Sigmoid colon (tissue), 7 donors: Measurements from ENCODE around the gene PSD4. TPM values are rescaled to one million over a fixed set of nuclear protein-coding genes. Genes with fewer than 3 reads are reported as not detected.

Source experiments
- DNase-seq: peaks from one replicate; pipeline ENCODE4 v3.0.0-alpha.2; 2019
- H3K27ac ChIP-seq, 4 donors: fragments of 200-600 bp; sonication (generic); one replicate each; pipeline ENCODE4 v1.5.1; 2016 to 2019; ENCODE audit warnings: mild to moderate bottlenecking in 1 of 4
- H3K27me3 ChIP-seq, 3 donors: fragments of 200-600 bp; sonication (generic); one replicate each; pipeline ENCODE4 v1.5.1; 2019; ENCODE audit warnings: mild to moderate bottlenecking in 1 of 3
- H3K36me3 ChIP-seq, 4 donors: fragments of 200-600 bp; sonication (generic); one replicate each; pipeline ENCODE4 v1.5.1; 2016 to 2019
- H3K4me1 ChIP-seq, 4 donors: fragments of 200-600 bp; sonication (generic); one replicate each; pipeline ENCODE4 v1.5.1; 2017 to 2019
- H3K4me3 ChIP-seq, 4 donors: fragments of 200-600 bp; sonication (generic); one replicate each; pipeline ENCODE4 v1.5.1; 2017 to 2019; ENCODE audit warnings: mild to moderate bottlenecking in 2 of 4, moderate library complexity in 1 of 4
- H3K9me3 ChIP-seq, 4 donors: fragments of 200-600 bp in 3 of 4; sonication (generic) in 3 of 4; one replicate each; pipeline versions ENCODE4 v1.5.1 to v1.6.1; 2013 to 2019
- EP300 ChIP-seq, 4 donors: sonication (generic); formaldehyde crosslinking; IDR thresholded peaks; one replicate each; pipeline ENCODE4 v1.6.1; 2017; ENCODE audit warnings: antibody characterized with exemption in 4 of 4
- POLR2A ChIP-seq, 2 donors: fragments of 450-650 bp; IDR thresholded peaks; one replicate each; pipeline ENCODE4 v1.6.1; 2016; ENCODE audit warnings: antibody characterized with exemption in 2 of 2, mild to moderate bottlenecking in 2 of 2, moderate library complexity in 2 of 2
- POLR2AphosphoS5 ChIP-seq, 4 donors: sonication (generic); formaldehyde crosslinking; IDR thresholded peaks; one replicate each; pipeline ENCODE4 v1.6.1; 2017; ENCODE audit warnings: antibody characterized with exemption in 4 of 4
- WGBS, 2 donors: extraction: QIAGEN DNeasy Blood & Tissue Kit; methylation state at CpG; one replicate each; pipeline ENCODE4 v1.1.7; 2013; 5-methylcytosine and 5-hydroxymethylcytosine counted together
- intact Hi-C: fragments of 100-400 bp; cut with DNase I; formaldehyde crosslinking; loops from one replicate; pipeline ENCODE4 v1.15.1; 2023
- polyA plus RNA-seq, 3 donors: library from polyadenylated mRNA; stranded (reverse); fragments of 200-250 nt; gene quantifications; one replicate each; pipeline ENCODE4 v1.2.3, GENCODE V29; 2013
- total RNA-seq, 4 donors: library from RNA; depleted of rRNA; stranded (reverse); fragments of >200 nt; gene quantifications; one replicate each; pipeline ENCODE4 v1.1.0, GENCODE V29; 2016
- TF ChIP-seq, protein P1 (sequence below), 4 experiments: fragments of 450-650 bp in 3 of 4; fragments of 200-600 bp in 1 of 4; IDR thresholded peaks; one replicate each; pipeline ENCODE4 v1.5.1; 2016 to 2019; ENCODE audit warnings: antibody characterized with exemption in 4 of 4, mild to moderate bottlenecking in 3 of 4, moderate library complexity in 2 of 4
- donor health status: healthy with polysubstance abuse.
- donor health status: Bipolar disorder and iron deficiency.
- donor health status: healthy.

PSD4 gene
- total and polyA plus RNA-seq, 7 donors: 1.4 to 51.6 (median 6.6) TPM

DNA sequence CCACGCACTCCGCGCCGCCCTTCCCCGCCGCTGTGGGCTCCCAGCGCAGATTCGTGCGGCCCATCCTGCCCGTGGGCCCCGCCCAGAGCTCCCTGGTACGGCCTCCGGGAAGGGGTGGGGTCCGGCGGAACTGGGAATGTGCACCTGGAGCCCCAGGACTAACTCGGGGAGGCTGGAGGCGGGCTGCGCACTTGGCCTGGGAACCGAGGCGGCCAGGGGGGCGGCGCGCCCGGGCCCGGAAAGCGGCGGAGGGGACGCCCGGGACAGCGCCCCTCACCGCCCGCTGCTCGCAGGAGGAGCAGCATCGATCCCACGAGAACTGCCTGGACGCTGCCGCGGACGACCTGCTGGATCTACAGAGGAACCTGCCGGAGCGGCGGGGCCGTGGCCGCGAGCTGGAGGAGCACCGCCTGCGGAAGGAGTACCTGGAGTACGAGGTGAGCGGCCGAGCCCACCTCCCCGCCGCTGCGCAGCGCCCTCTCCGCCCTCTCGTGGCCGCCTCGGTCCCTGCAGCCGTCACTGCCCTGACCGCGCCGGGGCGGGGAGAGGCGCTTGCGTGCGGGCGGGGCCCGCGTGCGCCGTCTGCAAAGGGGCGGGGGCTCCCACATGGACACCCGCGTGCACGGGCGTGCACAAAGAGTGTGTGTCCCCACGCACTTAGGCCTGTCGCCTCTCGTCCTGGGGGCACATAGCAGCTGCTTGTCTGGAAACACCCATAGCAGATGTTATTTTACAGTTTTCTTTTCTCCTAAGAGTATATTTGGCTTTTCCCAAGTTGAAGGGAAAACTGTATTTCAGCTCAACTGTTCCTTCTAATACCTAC, 25.2 kb downstream of the PSD4 start:
- Histone ChIP-seq H3K36me3 (no peaks in the 10 kb centered on the region), H3K27me3 (no peaks in the 10 kb centered on the region), H3K4me1 (peaks cover 0 to 11% (median 6%) of the 10 kb centered on the region in 4 donors), H3K27ac (peak overlapping the region; percentile 11 to 71 (median 54)), H3K4me3 (peak overlapping the region; percentile 43 to 63 (median 61)), H3K9me3 (no peaks in the 10 kb centered on the region)
- peak; percentile 80 for DNase-seq
- intact Hi-C loops: no loop called here
- WGBS, 2 donors: 3 to 17% methylated on average over 79 of the region's 79 CpGs
- TF ChIP-seq POLR2A (IDR thresholded peaks at IDR 0.05) (no peak), POLR2AphosphoS5 (IDR thresholded peaks at IDR 0.05) (peak in 2 of 4 donors; percentile 33 to 44), EP300 (IDR thresholded peaks at IDR 0.05) (no peak)
- TF ChIP-seq, protein P1, sequence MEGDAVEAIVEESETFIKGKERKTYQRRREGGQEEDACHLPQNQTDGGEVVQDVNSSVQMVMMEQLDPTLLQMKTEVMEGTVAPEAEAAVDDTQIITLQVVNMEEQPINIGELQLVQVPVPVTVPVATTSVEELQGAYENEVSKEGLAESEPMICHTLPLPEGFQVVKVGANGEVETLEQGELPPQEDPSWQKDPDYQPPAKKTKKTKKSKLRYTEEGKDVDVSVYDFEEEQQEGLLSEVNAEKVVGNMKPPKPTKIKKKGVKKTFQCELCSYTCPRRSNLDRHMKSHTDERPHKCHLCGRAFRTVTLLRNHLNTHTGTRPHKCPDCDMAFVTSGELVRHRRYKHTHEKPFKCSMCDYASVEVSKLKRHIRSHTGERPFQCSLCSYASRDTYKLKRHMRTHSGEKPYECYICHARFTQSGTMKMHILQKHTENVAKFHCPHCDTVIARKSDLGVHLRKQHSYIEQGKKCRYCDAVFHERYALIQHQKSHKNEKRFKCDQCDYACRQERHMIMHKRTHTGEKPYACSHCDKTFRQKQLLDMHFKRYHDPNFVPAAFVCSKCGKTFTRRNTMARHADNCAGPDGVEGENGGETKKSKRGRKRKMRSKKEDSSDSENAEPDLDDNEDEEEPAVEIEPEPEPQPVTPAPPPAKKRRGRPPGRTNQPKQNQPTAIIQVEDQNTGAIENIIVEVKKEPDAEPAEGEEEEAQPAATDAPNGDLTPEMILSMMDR (IDR thresholded peaks at IDR 0.05): peak; percentile 35 to 89 (median 61)

DNA sequence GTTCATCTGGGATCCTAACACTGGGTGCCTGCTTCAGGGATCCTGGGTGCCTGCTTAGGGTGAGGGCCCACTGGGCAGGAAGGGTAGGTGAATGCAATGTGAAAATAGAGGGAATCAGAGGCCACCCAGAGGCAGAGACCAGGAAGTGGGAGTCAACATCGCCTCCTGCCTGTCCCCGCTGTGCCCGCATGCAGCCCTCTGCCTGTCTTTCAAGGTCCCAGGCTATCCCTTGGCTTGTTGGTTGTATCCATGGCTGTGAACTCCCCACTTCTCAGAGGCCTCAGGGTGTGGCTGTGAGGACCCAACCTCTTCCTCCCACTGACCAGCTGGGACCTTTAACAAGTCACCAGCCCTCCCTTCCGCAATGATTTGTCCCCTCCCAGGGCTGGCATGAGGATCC, 26.5 kb downstream of the PSD4 start:
- no peaks in the 10 kb centered on the region for H3K27me3 ChIP-seq
- WGBS, 2 donors: 87 to 95% methylated on average over 4 of the region's 4 CpGs
- no peak overlapping the region for H3K4me3 ChIP-seq
- no peaks in the 10 kb centered on the region for H3K9me3 ChIP-seq
- TF ChIP-seq POLR2AphosphoS5 (IDR thresholded peaks at IDR 0.05): no peak
- no peak for TF ChIP-seq EP300 (IDR thresholded peaks at IDR 0.05)
- TF ChIP-seq POLR2A (IDR thresholded peaks at IDR 0.05): no peak
- TF ChIP-seq, protein P1 (IDR thresholded peaks at IDR 0.05): no peak
- no peak for DNase-seq
- intact Hi-C loops: no loop called here
- no peaks in the 10 kb centered on the region for H3K36me3 ChIP-seq
- H3K27ac ChIP-seq: no peak overlapping the region
- H3K4me1 ChIP-seq: peaks cover 0 to 11% (median 6%) of the 10 kb centered on the region in 4 donors

DNA sequence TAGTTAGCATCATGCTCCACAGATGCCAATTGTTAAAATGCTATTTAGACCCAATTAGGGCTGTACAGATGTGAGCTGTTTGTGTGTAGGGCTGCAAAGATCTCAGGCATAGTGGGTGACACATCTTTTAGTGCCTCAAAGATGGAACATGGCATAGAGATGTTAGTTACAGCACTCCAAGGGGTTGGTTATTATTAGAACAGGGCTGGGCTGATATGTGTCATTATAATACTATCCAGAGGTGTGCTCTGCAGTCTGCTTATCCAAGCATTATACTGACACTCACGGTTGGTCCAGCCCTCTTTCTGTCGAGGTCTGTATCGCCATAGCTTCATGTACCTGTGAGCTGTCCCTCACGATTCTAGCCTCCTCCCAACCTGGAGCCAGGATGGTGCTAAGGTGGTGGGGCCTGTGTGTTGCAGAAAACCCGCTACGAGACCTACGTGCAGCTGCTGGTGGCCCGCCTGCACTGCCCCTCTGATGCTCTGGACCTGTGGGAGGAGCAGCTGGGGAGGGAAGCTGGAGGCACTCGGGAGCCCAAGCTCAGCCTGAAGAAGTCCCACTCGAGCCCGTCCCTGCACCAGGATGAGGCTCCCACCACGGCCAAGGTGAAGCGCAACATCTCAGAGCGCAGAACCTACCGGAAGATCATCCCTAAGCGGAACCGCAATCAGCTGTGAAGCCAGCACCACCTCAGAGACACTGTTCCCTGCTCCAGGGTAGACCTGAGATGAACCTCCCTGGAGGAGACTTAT, 27.1 kb downstream of the PSD4 start:
- WGBS, 2 donors: 93% methylated on average over 17 of the region's 17 CpGs
- TF ChIP-seq EP300 (IDR thresholded peaks at IDR 0.05): no peak
- TF ChIP-seq POLR2AphosphoS5 (IDR thresholded peaks at IDR 0.05): no peak
- TF ChIP-seq POLR2A (IDR thresholded peaks at IDR 0.05): no peak
- TF ChIP-seq, protein P1 (IDR thresholded peaks at IDR 0.05): no peak
- H3K4me1 ChIP-seq: peaks cover 0 to 11% (median 6%) of the 10 kb centered on the region in 4 donors
- no peaks in the 10 kb centered on the region for H3K9me3 ChIP-seq
- DNase-seq: no peak
- no peaks in the 10 kb centered on the region for H3K36me3 ChIP-seq
- no peaks in the 10 kb centered on the region for H3K27me3 ChIP-seq
- H3K27ac ChIP-seq: no peak overlapping the region
- H3K4me3 ChIP-seq: no peak overlapping the region
- intact Hi-C loops: no loop called here

DNA sequence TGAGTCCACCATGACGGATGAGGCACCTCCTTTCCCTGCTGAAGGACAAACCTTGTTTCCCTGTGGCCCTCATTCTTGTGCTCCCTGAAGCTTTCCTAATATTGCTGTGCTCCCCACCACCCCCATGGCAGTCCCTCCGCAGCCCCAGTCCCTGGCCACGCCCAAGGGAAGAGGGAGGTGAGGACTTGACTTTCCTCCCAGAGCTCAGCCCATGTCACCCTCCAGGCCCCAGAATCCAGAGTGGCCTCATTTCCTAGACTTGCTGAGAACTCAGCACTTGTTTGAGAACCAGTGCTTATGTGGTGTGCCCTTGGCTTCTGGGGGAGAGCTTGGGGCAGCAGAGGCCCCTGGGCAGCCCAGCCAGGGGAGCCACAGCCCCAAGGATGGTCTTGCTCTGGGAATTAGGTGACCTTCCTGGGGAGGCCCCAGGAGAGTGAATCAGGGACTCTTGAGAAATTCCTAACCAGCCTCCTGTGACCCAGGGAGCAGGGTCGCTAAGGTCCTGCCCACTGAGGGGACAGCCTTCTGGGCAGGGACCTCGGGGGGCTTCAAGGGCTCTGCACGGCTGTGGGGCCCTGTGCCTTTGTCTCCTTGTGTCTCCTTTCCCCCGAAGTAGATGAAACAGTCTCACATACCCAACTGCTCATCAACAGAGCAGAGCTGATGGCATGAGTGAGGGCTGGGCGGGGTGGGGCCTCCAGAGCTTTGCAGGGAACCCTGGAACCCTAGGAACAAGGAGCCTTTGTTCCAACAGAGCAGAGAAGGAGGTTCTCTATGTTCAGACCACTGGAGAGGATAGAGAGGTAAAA, 27.9 kb downstream of the PSD4 start:
- intact Hi-C loops: no loop called here

More for the DNA sequence above, 27.9 kb downstream of the PSD4 start:
- Histone ChIP-seq H3K4me3 (no peak overlapping the region), H3K36me3 (no peaks in the 10 kb centered on the region), H3K27me3 (no peaks in the 10 kb centered on the region), H3K27ac (no peak overlapping the region), H3K9me3 (no peaks in the 10 kb centered on the region), H3K4me1 (peaks cover 0 to 11% (median 6%) of the 10 kb centered on the region in 4 donors)
- 56 to 83% methylated on average over 8 of the region's 8 CpGs for WGBS, 2 donors
- TF ChIP-seq EP300 (IDR thresholded peaks at IDR 0.05): no peak
- TF ChIP-seq, protein P1 (IDR thresholded peaks at IDR 0.05): no peak
- no peak for TF ChIP-seq POLR2AphosphoS5 (IDR thresholded peaks at IDR 0.05)
- TF ChIP-seq POLR2A (IDR thresholded peaks at IDR 0.05): no peak
- DNase-seq: no peak
